HG03280 (cell line): ENCODE results near the gene IP6K1.

Source experiments
- ATAC-seq: cut with Tn5 transposase; IDR thresholded peaks from one replicate; pipeline ENCODE4 v1.9.1; 2021; ENCODE audit warnings: mild to moderate bottlenecking, moderate library complexity; ENCODE audit not compliant: unreplicated experiment

IP6K1 gene

GRCh38 chr3:49727154-49727923 lies 59.0 kb downstream of the IP6K1 start:
- no peak for ATAC-seq

- no peak for ATAC-seq
Measured at GRCh38 chr3:49725906-49726681, 60.2 kb downstream of the IP6K1 start.

DNA sequence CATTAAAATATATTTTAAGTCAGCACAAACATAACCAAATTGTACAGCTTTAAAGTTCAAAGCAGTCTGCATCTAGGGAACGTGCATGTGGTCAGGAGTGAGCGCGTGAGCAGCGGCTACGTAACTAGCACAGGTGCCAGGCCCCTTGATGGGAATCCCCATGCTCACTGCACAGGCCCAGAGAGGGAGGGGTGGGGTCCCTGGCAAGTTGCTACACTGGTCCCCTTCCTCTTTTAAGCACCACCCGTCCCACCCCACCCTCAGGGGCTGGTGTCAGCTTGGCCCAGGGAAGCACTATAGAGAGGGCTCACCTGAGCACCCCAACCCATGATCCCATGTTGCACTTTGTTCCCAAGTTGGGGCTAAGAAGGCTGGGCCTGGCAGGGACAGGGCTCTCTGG lies 61.8 kb downstream of the IP6K1 start:
- no peak for ATAC-seq

DNA sequence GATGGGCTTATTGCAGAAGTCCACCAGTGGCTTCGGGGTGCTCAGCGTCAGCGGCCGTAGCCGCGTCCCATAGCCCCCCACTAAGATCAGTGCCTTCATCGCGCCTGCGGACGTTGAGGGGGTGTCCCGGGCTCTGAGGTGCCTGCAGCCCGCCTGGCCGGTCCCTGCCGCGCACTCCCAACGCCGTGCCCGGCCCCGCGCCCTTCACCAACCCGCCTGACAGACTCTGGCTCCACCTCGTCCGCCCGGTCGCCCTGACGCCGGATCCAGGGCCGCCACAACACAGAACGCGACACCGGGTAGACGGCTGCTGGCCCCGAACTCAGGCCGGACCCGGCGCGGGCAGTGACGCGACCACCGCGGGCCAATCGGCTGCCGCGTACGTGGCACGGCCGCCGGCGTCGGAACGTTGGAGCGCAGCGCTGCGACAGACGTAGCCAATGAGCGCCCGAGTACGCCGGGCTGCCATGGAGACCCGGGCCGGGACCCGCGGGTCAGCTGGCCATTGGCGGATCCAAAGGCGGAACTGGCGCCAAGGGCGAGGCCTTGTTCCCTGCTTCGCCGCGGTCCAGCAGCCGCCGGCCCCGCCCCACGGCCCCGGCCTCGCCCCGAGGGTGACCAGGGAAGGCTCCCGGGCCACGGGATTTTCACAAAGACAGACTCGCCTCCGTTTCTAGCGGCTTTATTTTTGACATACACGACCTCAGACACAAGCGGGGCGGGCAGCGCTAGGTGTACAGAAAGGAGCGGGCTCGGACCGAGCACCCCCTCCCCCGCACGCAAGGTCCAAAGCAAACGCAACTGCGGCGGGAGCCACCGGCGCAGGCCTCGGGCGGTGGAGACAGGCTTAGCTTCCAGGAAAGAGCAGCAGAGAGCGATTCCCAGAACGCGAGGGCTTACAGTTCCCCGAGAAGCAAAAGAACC lies 62.5 kb downstream of the IP6K1 start, which contains the start of gene GMPPB:
GMPPB (minus strand) TSS at position 324 of the 924 bp plus-strand sequence; CDS start at position 99, 225 bp downstream.
- peak; percentile 85 for ATAC-seq

- no peak for ATAC-seq
Measured at GRCh38 chr3:49723296-49723627, 63.1 kb downstream of the IP6K1 start.

DNA sequence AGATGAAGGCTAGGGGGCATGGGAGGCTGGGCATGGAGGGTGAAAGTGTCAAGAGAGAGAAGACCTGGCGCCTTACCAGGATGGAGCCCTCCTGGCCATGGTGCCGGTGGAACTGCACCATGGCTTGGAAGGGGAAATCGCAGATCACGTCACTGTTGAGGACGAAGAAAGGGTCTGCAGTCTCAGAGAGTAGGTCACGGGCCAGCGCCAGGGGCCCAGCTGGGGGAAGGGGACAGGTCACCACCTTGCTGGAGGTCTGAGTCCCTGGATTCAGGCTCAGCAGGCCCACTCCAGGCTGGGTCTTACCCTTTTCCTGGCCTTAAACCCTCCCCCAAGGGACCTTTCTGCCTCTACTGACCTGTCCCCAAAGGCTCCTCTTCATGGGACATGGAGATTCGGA lies 63.4 kb downstream of the IP6K1 start:
- ATAC-seq = no peak

GRCh38 chr3:49721896-49722781 lies 64.2 kb downstream of the IP6K1 start:
- ATAC-seq = no peak

DNA sequence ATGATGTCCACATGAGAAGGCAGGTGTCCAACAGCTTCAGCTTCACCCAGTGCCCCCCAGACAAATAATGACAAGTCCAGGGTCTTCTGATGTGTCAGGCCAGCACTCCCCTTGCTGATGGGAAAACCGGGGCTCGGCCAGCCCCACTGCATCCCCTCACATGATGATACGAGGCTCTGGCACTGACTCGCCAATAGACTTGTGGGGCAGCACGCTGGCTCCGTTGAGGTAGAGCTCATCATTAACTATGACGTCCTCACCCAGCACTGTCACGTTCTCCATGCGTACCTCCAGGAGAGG lies 64.8 kb downstream of the IP6K1 start:
- ATAC-seq = no peak

DNA sequence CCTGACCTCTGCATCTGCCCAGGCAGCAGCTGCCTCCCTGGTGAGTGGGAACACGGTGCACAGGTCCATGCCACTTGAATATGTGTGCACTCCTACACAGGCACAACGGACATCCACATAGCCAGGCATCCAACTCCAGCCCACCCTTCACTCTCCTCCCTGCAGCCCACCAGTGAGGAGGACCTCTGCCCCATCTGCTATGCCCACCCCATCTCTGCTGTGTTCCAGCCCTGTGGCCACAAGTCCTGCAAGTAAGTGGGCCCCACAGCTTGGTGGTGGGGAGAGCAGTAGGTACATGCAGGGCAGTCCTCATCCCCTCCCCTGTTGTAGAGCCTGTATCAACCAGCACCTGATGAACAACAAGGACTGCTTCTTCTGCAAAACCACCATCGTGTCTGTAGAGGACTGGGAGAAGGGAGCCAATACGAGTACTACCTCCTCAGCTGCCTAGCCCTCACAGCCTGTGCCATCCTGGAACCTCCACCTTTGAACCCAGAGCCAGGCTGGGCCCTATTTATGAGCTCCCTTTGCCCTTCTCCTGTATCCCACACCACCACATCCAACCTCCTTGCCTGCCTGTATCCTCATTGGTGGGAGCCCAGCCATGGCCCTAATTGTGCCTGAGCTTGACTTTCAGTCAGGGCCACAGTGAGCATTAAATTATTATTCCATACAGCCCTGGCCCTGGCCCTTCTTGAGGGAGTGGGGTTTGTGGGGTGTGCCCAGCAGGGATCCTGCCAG lies 65.3 kb downstream of the IP6K1 start:
- ATAC-seq = no peak

DNA sequence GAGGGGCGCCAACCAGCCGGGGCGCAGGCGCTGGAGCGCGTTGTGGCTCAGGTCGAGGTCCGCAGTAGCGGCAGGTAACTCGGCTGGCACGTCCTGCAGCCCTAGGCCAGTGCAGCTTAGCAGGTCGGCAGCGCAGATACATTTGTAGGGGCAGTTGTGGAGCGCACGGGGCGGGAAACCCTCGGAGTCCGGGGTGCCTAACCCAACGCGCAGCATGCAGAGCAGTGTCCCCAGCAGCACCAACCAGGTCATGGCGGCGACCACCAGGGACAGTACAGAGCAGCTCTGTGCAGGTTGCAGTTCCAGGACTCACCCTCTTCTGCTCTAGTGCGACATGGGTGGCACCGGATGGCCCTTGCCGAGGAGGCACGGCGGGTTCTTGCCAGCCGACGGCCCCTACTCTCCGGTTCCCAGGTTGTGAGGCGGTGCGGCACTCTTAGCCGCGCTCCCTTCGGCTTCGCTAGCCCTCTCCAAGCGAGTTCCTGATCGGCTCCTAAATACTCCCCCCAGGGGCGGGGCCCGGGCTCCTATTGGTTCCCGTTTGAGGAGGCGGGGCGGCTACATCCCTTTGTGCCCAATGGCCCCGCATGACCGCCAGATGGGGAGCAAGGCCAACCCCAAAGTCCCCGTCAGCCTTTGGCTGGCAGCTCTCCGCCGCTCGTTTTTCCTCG lies 67.0 kb downstream of the IP6K1 start, which contains the start of gene AMIGO3:
AMIGO3 (minus strand) TSS at position 471 of the 671 bp plus-strand sequence; CDS start at position 252, 219 bp downstream.
- peak; percentile 38 for ATAC-seq

DNA sequence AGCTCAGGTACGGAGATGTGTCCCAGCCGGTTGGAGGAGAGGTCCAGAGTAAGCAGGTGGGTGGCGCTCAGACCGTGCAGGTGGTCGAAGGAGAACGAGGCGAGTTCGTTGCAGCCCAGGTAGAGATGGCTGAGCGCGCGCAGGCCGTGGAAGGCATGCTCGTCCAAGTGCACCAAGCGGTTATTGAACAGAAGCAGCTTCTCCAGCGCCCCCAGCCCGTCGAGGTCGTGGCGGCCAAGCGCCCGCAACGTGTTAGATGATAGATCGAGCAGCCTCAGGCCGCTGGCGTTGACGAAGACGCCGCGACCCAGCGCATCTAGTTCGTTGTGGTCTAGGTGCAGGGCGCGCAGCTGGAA lies 67.5 kb downstream of the IP6K1 start:
- ATAC-seq = no peak

GRCh38 chr3:49717959-49718857 lies 68.1 kb downstream of the IP6K1 start:
- ATAC-seq = no peak

GRCh38 chr3:49717211-49717958 lies 69.0 kb downstream of the IP6K1 start:
- ATAC-seq = no peak

DNA sequence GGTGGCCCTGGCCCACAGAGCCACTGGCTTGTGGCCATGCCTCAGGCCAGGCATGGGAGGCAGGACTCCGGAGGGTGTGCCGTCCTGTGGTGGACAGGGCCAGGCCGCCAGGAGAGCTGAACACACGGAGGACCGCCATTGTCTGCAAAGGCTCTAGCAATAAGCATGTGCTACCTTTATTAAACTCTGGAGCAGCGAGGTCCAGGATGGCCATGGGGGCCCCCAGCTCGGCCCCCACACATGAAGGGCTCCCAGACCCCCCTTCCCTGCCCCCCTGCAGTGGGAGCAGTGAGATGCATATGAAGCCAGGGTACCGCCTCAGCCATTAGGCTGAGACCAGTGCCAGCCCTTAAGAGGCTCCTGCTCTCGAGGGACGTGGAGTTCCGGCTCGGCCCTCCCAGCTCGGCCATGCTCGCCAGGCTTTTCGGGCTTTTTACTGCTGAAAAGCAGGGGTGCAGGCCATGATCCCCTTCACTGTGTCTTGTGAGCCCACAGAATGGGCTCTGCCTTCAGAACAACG lies 69.6 kb downstream of the IP6K1 start:
- no peak for ATAC-seq

DNA sequence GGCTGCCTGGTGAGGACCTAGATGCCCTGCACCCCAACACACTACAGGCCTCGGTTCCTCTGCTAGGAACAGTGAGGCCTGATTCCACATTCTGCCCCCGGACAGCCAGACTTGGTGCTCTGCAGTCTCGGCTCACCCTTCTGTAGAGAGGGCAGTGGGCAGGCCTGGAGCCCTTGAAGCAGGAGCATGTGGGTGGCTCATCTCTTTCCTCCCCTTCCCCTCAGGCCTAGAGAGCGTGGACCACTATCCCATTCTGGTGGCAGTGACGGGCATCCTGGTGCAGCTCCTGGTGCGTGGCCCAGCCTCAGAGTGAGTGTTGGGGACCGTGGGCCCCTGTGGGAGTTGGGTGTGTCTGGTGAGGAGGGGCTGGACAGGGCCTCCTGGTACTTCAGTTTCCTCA lies 70.2 kb downstream of the IP6K1 start:
- no peak for ATAC-seq

DNA sequence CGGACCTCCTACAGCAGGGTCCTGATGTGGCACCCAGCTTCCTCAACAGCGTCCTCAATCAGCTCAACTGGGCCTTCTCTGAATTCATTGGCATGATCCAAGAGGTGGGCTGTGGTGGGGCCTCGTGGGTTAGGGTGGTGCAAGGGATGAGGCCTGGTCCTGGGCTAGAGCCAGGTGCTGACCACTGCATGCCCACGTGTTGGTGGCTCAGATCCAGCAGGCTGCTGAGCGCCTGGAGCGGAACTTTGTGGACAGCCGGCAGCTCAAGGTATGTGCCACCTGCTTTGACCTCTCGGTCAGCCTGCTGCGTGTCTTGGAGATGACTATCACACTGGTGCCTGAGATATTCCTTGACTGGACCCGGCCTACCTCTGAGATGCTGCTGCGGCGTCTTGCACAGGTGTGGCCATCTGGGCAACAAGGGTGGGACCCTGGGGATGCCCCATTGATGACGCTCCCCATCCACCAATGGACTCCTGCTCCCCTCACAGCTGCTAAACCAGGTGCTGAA lies 70.7 kb downstream of the IP6K1 start:
- ATAC-seq = no peak
